Measurements from ENCODE around the gene STMND1. TPM values are rescaled to one million over a fixed set of nuclear protein-coding genes. Genes with fewer than 3 reads are reported as not detected.

STMND1 gene
- total RNA-seq, 1 donor from 2014 or later: not detected

DNA sequence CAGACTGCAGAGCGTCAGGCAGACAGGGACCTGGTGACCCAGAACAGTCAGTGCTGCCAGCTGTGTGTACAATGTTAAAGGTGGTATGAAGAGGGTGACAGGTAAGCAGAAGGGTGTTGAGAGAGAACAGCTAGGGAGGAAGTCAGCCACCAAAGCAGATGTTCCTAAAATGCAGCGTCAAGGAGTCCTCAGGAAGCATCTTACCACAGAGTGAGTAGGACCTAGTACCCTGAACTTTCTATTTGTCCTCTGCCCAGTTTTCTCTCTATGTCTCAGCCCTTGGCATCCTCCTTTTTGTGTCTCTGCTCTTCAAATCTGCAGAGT lies 14.2 kb downstream of the STMND1 start:
- no peaks in the 10 kb centered on the region for H3K27me3 ChIP-seq (ENCODE audit: control insufficient read depth, insufficient read depth, low read length)

DNA sequence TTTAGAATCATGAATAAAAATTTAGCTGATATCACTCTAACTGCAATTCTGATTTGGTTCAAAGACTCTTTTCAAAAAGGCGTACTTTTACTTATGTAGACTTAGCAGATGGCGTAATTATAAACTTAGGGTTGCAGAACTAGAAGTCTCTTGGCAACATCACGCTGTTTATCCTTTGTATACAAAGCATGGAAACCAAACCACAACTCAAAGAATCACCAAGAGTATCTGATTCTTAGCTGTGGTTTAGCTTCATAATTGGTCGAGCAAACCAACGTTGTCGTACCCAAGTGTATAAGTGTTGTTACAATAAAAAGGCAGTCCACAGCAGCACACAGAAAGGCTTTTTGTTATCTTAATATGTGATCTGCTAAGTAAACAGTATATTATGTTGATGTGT lies 18.2 kb downstream of the STMND1 start:
- TF ChIP-seq, protein P1, sequence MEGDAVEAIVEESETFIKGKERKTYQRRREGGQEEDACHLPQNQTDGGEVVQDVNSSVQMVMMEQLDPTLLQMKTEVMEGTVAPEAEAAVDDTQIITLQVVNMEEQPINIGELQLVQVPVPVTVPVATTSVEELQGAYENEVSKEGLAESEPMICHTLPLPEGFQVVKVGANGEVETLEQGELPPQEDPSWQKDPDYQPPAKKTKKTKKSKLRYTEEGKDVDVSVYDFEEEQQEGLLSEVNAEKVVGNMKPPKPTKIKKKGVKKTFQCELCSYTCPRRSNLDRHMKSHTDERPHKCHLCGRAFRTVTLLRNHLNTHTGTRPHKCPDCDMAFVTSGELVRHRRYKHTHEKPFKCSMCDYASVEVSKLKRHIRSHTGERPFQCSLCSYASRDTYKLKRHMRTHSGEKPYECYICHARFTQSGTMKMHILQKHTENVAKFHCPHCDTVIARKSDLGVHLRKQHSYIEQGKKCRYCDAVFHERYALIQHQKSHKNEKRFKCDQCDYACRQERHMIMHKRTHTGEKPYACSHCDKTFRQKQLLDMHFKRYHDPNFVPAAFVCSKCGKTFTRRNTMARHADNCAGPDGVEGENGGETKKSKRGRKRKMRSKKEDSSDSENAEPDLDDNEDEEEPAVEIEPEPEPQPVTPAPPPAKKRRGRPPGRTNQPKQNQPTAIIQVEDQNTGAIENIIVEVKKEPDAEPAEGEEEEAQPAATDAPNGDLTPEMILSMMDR (IDR thresholded peaks at IDR 0.05; ENCODE audit: insufficient read depth, low read length, severe bottlenecking): no peak
- FAIRE-seq (no peak), DNase-seq (ENCODE audit: low read depth) (peak; percentile 46)
- Histone ChIP-seq H3K27me3 (ENCODE audit: control insufficient read depth, insufficient read depth, low read length) (no peaks in the 10 kb centered on the region), H3K4me3 (ENCODE audit: low read depth, low read length) (no peak overlapping the region), H3K36me3 (ENCODE audit: control insufficient read depth, insufficient read depth, low read length) (no peaks in the 10 kb centered on the region)

More for the DNA sequence above, 14.2 kb downstream of the STMND1 start:
- H3K36me3 ChIP-seq (ENCODE audit: control insufficient read depth, insufficient read depth, low read length): no peaks in the 10 kb centered on the region
- DNase-seq (ENCODE audit: low read depth) (no peak), FAIRE-seq (peak; percentile 7)
- H3K4me3 ChIP-seq (ENCODE audit: low read depth, low read length): no peak overlapping the region
- TF ChIP-seq, protein P1 (IDR thresholded peaks at IDR 0.05; ENCODE audit: insufficient read depth, low read length, severe bottlenecking): no peak

DNA sequence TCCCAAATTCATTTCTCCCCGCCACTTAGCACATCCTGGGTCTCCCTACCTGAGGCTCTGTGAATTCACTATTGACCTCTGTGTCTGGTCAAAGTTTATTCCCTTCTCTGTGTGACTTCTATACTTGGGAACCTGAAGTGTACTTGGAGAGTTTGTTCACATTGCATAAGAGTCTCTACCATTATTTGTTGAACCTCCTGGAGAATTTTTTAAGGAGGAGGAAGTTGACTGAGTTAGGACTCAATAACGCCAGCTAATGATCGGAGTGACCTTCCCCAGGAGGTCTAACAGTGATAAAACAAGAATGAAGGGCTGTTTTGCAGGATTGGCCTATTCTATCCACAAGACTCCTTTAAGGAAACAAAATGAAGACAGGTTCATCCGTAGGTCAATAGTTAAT lies 23.6 kb downstream of the STMND1 start:
- FAIRE-seq: no peak
- no peaks in the 10 kb centered on the region for H3K27me3 ChIP-seq (ENCODE audit: control insufficient read depth, insufficient read depth, low read length)
- no peaks in the 10 kb centered on the region for H3K36me3 ChIP-seq (ENCODE audit: control insufficient read depth, insufficient read depth, low read length)
- TF ChIP-seq, protein P1 (IDR thresholded peaks at IDR 0.05; ENCODE audit: insufficient read depth, low read length, severe bottlenecking): no peak
- H3K4me3 ChIP-seq (ENCODE audit: low read depth, low read length): no peak overlapping the region
- DNase-seq (ENCODE audit: low read depth): no peak

DNA sequence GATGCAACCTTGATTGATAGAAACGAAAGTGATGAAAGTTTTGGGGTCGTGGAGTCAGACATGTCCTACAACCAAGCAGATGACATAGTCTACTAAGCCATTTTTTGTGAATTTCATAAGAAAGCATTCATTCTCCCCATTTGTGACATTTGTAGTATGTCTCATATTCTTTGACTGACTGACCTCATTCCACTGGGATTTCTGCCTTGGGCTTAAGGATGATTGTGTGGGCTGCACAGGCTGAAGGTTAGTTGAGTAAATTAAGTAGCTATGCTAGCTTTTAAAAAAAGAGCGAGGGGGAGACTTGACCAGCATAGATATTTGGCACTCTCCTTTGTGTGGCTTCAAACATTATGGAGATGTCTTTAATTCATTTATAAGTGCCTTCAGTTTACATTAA lies 28.9 kb downstream of the STMND1 start:
- DNase-seq (ENCODE audit: low read depth) (no peak), FAIRE-seq (no peak)
- TF ChIP-seq, protein P1 (IDR thresholded peaks at IDR 0.05; ENCODE audit: insufficient read depth, low read length, severe bottlenecking): no peak
- H3K27me3 ChIP-seq (ENCODE audit: control insufficient read depth, insufficient read depth, low read length): no peaks in the 10 kb centered on the region
- no peak overlapping the region for H3K4me3 ChIP-seq (ENCODE audit: low read depth, low read length)
- no peaks in the 10 kb centered on the region for H3K36me3 ChIP-seq (ENCODE audit: control insufficient read depth, insufficient read depth, low read length)

DNA sequence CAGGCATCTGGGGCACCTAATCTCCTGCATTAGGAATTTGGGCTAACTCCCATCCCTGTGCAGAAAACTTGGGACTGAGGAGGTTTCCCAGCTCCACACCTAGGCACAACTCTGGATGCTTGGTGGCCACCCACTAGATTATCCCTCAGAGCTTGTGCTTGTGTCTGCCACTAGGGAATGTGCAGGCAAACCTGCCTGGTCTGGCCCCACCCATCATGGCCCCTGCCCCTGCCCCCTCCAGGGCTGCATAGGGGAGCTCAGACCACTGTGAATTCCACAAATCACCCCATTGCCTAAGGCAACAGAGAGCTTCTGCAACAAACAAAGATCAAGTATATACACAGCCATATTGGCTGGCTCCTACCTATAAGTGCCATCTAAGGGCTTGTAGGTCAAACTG lies 31.1 kb downstream of the STMND1 start:
- TF ChIP-seq, protein P1 (IDR thresholded peaks at IDR 0.05; ENCODE audit: insufficient read depth, low read length, severe bottlenecking): no peak
- no peak overlapping the region for H3K4me3 ChIP-seq (ENCODE audit: low read depth, low read length)
- FAIRE-seq (no peak), DNase-seq (ENCODE audit: low read depth) (no peak)
- no peaks in the 10 kb centered on the region for H3K27me3 ChIP-seq (ENCODE audit: control insufficient read depth, insufficient read depth, low read length)
- H3K36me3 ChIP-seq (ENCODE audit: control insufficient read depth, insufficient read depth, low read length): no peaks in the 10 kb centered on the region

DNA sequence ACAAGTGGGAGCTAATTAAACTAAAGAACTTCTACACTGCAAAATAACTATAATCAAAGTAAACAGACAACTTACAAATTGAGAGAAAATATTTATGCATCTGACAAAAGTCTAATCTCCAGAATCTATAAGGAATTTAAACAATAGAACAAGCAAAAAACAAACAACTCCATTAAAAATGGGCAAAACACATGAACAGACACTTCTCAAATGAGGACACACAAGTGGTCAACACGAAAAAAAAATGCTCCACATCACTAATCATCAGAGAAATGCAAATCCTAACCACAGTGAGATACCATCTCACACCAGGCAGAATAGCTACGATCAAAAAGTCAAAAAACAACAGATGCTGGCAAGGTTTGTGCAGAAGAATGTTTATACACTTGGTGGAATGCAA lies 36.2 kb downstream of the STMND1 start:
- H3K27me3 ChIP-seq (ENCODE audit: control insufficient read depth, insufficient read depth, low read length): no peaks in the 10 kb centered on the region
- TF ChIP-seq, protein P1 (IDR thresholded peaks at IDR 0.05; ENCODE audit: insufficient read depth, low read length, severe bottlenecking): no peak
- no peaks in the 10 kb centered on the region for H3K36me3 ChIP-seq (ENCODE audit: control insufficient read depth, insufficient read depth, low read length)
- FAIRE-seq: no peak
- DNase-seq (ENCODE audit: low read depth): no peak
- no peak overlapping the region for H3K4me3 ChIP-seq (ENCODE audit: low read depth, low read length)

Data from bronchial epithelial cell (primary cell).